IPS-NIHi7 (cell line): ENCODE measurements around the gene TNFSF8.

ENCODE experiments used
- DNase-seq: peaks from one replicate; pipeline ENCODE4 v3.0.0; 2012; ENCODE audit warnings: mixed read lengths; ENCODE audit errors: extremely low spot score

Gene TNFSF8

DNA sequence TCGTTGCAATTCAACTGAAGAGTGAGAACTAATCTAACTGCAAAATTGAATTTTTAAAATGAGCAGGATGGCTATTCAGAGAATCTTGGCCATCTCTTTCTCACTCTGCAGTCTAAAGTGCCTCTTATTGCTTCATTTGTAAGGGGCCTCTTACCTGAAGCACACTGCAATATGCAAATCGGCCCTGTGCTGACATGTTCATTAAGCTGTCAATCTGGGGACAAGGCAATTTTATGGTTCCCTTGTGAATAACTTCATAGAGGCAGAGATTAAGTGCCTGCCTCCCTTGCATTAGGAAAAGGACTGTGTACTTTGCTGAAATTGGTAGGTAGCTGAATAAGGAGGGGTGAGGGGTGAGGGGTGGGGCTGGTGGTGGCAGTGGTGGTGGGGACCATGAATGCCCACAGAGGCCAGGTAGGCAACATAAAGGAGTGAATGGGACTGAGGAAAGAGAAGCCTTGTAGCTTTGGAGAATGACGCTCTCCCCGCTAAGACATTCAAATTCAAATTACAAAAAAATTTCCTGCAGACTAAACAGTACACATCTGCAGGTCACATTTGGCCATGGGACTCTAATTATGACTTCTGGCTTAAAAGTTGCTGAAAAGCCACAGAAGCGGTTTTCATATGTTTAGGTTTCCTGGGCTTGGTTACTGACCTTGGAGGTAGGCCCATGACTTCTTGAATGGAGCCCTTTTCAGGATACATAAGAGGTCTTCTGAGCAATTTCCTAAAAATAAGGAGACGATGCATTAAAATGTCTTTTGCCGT is 25.0 kb downstream of the TNFSF8 start:
- DNase-seq = no peak

DNA sequence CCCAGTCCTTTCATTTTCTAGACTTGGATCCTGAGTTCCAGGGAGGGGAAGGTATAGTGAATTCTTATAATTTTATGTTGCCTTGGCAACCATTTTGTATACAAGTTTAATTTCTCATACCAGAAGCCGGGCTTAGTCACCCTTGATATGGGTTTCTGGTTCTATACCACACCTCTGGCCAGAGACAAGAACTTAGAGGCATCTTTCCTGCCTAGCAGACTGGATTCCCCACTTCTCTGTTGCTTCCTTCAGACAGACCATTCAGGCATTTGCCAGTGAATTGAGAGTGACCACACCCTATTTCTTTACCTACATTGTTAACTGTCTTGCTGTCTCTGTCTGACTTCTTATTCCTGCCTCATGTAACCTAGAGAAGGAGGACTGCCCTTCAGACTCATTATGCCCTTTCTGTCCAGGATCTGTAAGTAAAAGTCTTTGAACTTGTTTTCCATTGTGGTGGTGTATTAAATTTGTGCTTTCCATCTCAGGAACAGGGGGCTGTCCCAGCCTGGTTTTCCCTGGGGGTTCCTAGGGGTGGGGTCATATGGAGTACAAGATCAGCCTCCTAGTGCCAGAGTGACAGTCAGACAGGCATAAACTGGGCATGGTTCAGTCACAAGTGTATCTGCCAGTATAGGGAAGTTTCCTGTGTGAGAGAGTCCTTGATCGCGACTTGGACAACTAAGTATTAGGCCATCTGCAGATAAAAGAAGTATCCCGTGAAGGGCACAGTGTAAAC is 27.4 kb downstream of the TNFSF8 start:
- DNase-seq = no peak

DNA sequence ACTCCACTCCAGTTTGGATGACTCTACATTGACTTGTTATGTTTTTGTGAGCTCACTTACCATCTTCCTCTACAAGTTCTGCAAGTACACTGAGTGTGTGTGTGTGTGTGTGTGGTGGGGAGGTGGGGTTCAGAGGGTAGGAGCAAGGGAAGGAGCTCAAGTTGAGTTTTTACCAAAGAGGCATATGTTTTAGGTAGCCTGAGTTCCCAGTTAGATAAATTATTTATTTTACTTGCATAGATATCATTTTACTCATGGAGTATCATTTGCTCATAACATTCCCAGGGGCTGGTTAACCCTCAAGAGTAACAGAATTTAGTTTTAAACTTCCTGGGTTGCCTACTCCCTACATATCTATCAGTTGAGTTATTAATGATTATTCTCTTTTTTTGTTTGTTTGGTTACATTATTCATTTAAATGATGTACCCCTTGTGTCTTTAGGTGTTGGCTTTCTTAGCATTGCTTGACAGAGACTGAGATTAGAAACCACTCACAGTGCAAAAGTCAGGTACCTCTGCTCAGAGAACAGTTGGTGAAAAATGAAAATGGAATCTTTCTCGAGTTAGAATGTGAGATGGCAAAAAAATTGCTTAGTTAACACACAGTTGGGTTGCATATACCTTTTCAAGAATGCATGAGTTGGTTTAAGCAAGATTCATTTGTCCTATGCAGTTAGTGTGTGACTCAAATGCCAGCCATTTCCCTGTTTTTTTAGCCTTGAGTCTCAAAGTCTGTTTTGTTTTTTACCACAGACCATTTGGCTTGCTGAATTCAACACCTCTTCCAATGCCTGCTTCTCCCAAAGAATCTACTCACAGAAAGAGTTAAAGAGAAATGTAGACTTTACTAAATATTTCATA is 29.2 kb downstream of the TNFSF8 start:
- no peak for DNase-seq

DNA sequence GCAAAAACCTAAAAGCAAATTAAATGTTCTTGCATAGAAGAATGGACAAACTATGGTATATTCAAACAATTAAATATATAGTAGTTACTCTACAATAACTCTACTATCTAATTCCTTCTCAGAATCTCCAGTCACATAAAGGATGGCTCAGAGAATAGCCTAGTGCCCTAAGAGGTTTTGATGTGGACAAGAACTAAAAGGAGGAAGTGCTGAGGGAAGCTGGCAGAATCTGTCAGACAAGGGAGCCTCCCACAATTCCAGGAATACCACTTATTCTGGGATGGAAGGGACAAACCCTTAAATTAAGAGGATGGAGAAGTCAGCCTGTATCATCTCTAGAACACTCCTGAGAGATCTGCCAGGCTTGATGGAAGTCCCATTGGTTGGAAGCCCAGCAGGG is 30.4 kb downstream of the TNFSF8 start:
- no peak for DNase-seq

DNA sequence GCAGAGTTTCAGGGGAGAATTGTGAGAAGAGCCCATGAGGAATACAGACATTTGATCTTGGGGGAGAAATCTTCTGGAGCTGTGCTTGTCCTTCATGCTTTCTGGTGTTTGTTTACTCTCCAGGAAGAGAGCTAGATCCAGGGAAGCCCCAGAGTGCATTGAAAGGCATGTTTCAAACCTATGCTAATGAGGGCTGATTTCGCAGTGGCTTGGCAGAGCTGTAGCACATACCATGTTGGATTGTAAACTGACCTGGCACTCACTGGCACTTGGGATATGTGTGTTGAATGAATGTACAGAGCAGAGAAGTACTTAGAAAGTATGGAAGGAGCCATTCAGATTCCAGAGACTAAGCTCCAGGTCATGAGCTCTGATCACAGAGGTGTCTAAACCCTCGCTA is 30.9 kb downstream of the TNFSF8 start:
- DNase-seq = no peak

DNA sequence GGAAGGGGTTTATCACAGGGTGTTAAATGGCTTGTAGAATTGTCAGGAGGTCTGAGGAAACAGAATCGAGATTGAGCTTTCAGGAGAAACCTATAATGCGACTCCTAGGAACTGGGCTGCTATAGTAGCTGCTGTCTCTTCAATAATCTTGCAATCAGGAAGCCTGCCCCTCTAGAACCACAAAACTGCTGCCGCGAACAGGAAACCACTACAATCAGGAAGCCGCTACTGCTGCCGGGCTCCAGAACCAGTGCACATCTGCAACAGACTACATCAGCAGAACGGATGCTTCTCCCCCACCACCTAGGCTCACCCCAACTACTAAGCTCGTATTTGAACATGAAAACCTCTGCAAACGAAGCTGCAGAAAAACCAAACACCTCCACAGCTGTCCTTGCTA is 31.6 kb downstream of the TNFSF8 start:
- no peak for DNase-seq

DNA sequence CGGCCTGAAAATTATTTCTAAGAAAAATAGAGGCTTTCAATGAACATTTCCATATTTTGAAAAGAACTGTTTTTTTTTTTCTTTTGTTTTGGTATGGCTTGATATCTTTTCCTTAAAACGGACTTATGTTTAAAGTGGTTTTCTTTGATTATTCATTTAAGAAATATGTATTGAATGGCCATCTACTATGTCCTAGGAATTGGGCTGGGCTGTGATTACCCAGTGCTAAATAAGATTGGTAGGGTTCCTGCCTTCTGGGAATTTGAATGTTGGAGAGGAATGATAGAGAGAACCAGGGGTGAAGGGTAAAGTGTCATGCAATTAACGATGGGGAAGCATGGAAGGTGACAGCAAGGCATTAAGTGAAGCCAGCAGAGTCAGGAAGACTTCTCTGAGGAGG is 33.2 kb downstream of the TNFSF8 start:
- DNase-seq = no peak

DNA sequence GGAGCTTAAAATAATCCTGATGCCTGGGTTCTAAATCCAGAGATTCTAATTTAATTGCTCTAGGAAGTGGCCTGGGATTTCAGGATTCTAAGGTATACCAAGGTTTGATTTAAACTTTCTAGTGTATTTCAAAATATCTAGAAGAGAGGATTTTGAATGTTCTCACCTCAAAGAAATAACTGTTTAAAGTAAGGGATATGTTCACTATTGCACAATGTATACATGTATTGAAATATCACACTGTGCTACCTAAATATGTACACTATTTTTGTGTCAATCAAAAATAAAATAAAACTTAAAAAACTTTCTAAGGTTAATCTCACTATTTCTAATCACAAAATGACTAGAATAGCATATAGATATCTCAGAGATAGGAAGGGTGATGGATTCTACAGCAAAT is 34.0 kb downstream of the TNFSF8 start:
- DNase-seq = no peak

DNA sequence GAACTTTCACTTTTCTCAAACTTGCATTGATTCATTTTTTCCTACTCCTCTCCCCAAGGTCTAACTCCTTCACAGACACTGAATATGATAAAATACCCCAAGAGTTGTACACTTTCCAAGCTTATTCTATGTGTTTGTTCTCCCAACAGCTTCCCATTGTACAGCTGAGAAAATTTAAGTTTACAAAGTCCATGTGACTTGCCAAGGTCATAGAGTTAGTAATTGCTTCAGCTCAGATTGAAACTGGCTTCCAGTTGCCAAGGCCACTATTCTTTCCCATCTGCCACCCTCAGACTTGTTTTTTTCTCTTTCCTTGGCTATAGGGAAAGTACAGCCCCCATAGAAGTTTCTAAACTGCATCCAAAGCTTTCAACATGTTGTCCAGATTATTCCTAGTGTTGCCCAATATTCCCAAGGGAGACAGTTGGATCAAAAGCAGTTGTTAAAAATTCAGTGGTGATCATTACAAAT is 34.8 kb downstream of the TNFSF8 start:
- DNase-seq = no peak

DNA sequence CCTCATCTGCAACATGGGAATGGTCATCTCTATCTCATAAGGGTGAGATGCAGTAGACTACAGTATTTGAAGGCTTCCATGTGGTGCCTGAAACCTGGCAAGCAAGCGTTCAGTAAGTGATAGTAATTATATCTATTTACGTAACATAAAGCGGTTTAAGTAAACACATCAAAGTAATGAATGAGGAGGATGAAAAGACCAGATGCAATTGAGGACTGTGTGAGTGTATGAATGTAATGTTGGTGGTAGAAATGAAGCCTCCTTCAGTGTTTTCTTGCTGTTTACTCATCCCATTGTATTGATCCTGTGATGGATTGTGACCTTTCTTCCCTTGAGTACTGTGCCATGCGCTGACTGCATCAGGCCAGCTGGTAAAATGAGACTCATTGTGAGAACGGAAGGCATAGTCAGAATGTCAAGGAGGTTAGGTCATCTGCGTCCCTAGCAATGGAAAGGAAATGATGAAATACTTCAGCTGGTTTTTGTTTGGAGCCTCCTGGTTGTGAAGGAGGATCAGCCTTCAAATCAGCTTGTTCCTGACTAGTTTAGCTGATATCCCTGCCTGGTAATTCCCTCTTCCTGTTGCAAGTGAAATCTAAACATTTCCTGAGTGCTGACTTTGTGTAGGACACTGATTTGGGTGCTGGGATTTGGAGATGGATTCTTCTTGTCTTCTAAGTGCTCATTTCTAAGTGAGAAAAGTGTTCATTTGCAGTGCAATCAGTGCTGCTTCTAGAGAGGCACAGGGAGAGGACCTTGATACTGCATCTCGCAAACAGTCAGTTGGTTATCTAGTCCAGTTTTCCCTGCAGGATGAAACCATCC is 35.6 kb downstream of the TNFSF8 start:
- peak; percentile 46 for DNase-seq

DNA sequence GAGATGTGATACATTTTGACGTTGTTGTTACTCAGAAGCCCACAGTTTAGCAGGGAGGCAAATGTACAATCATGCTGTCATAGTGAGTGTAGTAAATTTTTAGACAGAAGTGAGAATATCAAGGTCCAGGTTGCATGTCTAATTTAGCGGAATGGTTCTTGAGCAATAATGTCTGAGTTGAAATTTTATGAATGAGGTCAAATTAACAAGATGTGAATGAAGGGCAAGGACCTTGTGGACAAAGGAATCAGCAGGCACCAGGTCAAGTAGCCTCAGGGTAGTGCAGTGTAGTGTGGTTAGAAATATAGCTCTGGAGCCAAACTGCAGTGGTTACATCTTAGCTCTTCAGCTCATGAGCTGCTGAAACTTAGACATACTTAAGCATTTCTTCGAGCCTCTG is 36.2 kb downstream of the TNFSF8 start:
- DNase-seq = no peak

DNA sequence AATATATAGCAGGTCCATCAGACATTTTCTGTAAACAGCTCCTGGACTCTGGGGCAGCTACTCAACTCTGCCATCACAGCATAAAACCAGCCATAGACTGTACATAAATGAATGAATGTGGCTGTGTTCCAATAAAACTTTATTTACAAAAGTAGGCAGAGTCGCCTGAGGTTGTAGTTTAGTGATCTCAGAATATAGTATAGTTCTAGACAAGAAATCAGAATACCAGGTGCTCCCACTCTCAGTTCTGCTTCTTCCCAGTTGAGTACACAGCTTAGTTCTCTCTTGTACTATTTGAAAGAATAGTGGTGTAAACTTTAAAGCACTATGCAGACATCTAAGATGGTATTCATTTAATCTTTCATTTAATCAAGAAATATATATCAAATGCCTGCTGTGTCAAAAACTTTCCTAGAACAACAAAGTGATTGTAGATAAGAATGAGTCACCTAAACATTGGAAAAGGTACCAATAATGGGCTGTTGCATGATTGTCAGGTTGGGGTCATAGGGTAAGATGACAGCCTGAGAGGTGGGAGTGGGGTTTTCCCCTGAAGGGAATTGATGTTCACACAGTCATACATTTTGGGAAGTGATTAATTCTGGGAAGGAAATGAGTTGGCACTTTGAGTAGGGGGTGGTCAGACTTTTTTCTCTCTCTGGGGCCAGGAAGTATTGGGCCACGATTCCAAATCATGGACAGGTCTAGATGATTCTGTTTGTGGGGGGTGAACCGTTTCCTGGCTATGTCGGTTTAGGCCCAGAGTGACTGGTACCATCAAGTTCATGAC is 37.0 kb downstream of the TNFSF8 start:
- no peak for DNase-seq

DNA sequence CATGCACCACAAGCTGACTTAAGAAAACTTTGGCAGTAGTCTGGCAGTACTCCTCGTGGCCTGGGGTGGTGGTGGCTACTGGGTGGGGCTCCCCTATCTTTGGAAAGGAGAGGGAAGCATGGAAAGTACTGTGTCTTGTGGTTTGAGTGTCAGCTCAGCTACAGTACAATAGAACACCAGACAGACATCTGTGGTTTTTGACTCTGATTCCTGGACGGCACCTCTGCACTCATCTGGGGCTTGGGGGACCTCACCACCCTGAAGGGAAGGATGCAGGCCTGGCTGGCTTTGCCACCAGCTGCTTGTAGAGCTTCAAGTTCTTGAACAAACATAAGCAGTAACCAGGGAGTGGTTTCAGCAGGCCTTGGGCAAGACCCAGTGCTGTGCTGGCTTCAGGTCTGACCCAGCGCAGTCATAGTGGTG is 40.6 kb downstream of the TNFSF8 start:
- no peak for DNase-seq

DNA sequence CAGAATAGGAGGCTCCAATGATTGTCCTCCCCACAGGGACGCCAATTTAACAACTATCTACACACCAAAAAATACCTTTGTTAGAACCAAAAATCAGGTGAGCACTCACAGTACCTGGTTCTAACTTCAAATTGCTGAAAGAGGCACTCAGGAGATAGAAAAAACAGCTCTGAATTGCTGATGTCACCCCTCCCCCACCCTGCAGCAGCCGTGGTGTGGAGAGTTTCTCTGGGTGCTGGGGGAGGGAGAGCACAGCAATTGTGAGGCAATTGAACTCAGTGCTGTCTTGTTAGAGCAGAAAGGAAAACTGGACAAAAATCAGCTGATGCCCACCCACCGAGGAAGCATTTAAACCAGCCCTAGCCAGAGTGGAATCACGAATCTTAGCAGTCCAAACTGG is 41.8 kb downstream of the TNFSF8 start:
- no peak for DNase-seq

DNA sequence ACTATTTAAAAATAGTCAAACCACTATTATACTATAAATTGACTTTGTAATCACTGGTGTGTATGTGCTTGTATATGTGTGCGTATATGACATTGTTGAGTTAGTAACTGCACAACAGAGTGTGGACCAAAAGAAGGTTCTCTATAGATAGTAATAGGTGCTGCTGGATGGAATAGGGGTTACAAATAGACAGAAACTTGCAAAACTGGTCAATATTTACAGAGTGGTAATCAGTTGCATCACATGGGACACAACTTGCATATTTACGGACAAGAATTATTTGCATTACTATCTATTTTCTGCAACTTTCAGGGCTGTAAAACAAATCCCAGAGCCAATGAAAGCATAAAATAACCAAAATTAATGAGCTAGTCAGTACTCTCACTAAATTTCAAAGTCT is 42.4 kb downstream of the TNFSF8 start:
- DNase-seq = no peak

DNA sequence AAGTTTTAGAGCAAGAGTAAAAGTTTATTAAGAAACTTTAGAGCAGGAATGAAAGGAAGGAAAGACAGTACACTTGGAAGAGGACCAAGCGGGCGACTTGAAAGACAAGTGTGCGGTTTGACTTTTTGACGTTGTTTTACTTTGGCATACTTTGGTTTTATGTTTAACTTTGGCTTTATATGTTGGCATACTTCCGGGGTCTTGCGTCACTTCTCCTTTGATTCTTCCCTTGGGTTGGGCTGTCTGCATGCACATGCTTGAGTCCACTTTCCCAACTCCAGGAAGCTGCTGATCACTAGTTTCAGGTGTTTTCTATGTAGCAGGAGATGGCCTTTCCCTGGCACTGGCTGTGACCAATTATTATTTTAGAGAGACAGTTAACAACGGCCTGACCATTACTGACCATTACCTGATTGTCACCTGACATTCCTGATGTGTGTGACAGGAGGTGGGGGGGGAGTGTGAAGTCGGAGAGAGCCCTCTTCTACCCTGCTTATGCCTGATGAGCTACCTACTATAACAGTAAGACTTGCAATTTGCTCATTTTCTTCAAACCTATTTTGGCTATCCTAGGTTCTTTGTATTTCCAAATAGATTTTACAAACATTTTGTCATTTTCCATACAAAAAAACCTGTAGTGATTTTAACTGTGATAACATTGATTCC is 45.5 kb downstream of the TNFSF8 start:
- no peak for DNase-seq

DNA sequence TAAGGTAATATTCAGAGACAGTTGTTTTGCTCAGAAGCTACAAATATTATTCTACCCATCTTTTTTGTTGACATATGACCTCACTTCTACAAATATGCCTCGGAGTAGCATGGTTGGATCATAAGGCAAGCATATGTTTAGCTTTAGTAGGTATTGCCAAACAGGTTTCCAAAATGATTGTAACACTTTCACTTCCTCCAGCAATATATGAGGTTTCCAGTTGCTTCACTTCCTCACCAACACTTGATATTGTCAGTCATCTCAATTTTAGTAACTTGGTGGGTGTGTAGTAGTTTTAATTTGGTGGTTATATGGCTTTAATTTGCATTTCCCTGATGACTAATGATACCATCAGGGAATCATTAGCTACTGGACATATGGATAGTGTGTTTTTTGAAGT is 46.7 kb downstream of the TNFSF8 start:
- no peak for DNase-seq

DNA sequence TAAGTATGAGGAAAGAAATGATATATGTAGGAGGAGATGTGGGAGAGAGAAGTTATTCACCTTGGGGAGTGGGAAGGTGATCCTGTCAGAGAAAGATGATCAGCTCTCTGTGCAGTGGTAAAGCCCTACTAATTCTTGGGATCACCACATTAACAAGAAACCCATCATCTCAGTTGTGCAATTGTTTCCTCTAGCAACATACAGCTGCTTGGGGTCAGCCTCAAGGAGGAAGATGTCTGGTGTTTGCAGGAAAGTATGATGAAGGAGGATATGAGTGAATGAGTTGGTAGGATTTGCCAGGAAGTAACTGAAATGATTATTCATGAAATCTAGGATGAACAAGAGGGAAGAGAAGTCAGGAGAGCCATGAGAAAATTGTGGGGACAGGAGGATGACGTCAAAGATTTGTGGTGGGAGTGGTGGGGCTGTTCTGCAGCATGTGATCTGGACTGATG is 50.1 kb downstream of the TNFSF8 start:
- no peak for DNase-seq

DNA sequence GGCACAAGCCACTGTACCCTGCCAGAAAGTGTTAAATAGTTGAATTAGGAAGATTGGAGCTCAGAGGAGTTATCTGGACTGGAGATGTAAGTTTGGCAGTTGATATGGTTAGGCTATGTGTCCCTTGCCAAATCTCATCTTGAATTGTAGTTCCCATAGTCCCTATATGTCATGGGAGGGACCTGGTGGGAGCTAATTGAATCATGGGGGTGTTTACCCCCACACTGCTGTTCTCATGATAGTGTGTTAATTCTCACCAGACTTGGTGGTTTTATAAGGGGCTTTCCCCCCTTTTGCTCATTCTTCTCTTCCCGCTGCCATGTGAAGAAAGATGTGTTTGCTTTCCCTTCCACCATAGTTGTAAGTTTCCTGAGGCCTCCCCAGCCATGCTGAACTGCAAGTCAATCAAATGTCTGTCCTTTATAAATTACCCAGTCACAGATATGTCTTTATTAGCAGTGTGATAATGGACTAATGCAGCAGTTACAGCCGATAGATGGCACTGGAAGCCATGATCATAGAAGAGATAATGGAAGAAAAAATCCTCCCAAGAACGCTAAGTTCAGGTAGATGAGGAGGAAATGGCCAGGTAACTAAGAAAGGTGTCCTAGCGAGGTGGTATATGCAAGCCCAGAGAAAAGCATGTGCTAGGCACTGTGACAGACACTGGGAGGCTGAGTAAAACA is 51.4 kb downstream of the TNFSF8 start:
- no peak for DNase-seq
